LNCaP clone FGC (cell line): ENCODE results near the gene MIEF2.
"Not testable (repeated sequence)": the region's sequence is repeated elsewhere in the genome, so short reads cannot be mapped to it uniquely, and the experiment has no call there.

Experiments used
- DNase-seq: peaks from one replicate; pipeline ENCODE4 v3.0.0-alpha.2; 2011; ENCODE audit warnings: low read depth
- H3K4me3 ChIP-seq: 2 replicates; pipeline ENCODE4 v1.5.1; 2011; ENCODE audit warnings: mild to moderate bottlenecking, low read depth, low read length, control low read depth
- TF ChIP-seq, protein P1 (sequence below): IDR thresholded peaks from 2 replicates; pipeline ENCODE4 v1.5.1; 2012; ENCODE audit warnings: mild to moderate bottlenecking; ENCODE audit not compliant: control insufficient read depth, insufficient read depth; ENCODE audit errors: extremely low read depth

MIEF2 gene

DNA sequence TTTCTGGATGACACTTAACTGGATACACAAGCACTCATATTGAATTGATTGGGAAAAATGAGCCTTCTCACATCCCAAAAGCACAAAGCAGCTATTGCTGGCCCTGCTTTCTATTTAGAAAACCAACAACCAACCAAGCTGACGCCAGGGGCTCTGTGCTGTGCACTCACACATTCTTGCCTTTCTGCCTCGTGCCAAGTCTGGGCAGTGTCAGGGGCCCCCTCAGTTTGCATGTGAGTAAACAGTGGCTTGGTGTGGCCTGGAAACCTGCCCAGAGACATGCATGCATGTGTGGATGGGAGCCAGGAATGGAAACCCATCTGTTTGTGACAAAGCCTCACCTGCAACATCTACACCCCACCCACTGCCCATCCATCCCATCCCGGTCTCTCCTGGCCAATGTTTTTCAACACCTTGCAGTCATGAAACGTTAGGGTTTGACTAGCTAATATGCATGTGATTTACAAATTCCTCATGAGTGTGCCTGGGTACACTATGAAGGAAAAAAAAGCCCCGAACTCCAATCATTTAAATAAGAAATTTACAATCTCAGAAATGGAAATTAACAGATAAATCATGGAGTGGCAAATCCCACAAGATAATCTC lies 20.4 kb downstream of the MIEF2 start:
- no peak for DNase-seq
- no peak overlapping the region for H3K4me3 ChIP-seq
- TF ChIP-seq, protein P1, sequence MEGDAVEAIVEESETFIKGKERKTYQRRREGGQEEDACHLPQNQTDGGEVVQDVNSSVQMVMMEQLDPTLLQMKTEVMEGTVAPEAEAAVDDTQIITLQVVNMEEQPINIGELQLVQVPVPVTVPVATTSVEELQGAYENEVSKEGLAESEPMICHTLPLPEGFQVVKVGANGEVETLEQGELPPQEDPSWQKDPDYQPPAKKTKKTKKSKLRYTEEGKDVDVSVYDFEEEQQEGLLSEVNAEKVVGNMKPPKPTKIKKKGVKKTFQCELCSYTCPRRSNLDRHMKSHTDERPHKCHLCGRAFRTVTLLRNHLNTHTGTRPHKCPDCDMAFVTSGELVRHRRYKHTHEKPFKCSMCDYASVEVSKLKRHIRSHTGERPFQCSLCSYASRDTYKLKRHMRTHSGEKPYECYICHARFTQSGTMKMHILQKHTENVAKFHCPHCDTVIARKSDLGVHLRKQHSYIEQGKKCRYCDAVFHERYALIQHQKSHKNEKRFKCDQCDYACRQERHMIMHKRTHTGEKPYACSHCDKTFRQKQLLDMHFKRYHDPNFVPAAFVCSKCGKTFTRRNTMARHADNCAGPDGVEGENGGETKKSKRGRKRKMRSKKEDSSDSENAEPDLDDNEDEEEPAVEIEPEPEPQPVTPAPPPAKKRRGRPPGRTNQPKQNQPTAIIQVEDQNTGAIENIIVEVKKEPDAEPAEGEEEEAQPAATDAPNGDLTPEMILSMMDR = no peak

DNA sequence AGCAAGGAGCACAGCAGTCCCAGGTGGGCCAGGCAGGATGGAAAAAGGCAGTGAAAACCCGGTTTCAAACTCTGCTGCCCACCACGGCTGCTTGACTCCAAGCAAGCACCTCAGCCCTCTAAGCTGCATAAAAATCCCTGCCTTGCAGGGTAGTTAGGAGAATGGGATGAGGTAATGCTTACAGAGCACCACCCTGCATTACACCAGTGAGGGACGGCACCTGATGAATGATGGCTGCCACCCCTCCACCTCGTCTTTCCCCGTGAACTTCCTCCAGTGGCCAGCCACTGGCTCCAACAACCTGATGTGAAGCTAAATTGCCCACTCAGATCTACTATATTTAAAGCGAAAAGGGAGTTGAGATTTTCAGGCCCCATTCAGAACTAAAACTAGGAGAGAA lies 21.3 kb downstream of the MIEF2 start:
- TF ChIP-seq, protein P1 = no peak
- no peak for DNase-seq
- no peak overlapping the region for H3K4me3 ChIP-seq

DNA sequence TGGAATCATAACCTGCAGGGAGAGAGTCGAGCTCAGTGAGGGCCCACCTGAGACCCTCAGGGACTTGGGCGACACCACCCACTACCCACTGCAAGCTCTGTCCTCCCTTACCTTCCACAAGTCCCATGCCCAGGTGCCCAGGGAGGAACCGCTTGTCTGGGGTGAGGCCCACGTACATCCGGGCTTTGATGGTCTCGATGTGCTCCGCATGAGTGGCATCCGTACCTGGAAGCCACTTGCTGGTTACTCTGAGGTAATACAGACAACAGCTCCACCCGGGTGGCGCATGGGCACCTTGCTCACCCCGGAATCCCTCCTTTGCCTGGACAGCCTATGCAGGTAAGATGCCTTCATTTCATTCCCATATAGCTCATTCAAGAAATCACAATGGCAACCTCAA lies 24.8 kb downstream of the MIEF2 start:
- TF ChIP-seq, protein P1 = no peak
- DNase-seq = no peak
- H3K4me3 ChIP-seq = no peak overlapping the region

DNA sequence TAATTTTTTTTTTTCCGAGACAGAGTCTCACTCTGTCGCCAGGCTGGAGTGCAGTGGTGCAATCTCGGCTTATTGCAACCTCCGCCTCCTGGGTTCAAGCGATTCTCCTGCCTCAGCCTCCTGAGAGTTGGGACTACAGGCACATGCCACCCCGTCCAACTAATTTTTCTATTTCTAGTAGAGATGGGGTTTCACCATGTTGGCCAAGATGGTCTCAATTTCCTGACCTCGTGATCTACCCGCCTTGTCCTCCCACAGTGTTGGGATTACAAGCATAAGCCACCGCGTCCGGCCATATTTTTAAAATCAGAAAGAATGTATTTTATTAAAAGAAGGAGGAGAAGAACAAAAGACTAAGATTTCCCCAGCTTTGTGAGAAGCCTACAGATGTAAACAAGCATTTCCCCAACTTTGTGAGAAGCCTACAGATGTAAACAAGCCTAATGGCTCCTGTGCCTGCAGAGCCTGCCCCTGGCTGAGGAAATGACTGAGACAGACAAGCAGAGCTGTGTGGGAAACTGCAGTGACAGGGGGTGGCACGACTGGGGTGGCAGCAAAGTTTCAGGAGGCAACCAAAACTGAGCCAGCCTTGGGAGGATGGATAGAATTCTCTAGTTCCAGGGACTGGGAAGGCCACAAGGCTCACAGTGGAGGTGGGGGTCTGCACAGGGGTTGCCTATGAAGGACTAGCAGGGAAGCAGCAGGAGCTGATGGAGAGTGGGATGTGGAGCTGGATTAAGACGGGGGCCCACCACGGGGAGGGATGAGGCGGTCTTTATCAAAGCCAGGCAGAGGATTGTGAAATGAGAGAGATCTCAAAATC lies 31.5 kb downstream of the MIEF2 start:
- TF ChIP-seq, protein P1 = no peak
- no peak for DNase-seq
- no peak overlapping the region for H3K4me3 ChIP-seq

DNA sequence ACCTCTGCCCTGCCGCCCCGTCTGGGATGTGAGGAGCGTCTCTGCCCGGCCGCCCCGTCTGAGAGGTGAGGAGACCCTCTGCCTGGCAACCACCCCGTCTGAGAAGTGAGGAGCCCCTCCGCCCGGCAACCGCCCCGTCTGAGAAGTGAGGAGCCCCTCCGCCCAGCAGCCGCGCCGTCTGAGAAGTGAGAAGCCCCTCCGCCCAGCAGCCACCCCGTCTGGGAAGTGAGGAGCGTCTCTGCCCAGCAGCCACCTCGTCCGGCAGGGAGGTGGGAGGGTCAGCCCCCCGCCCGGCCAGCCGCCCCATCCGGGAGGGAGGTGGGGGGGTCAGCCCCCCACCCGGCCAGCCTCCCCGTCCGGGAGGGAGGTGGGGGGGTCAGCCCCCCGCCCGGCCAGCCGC lies 37.6 kb downstream of the MIEF2 start:
- not testable (repeated sequence) for H3K4me3 ChIP-seq, DNase-seq

DNA sequence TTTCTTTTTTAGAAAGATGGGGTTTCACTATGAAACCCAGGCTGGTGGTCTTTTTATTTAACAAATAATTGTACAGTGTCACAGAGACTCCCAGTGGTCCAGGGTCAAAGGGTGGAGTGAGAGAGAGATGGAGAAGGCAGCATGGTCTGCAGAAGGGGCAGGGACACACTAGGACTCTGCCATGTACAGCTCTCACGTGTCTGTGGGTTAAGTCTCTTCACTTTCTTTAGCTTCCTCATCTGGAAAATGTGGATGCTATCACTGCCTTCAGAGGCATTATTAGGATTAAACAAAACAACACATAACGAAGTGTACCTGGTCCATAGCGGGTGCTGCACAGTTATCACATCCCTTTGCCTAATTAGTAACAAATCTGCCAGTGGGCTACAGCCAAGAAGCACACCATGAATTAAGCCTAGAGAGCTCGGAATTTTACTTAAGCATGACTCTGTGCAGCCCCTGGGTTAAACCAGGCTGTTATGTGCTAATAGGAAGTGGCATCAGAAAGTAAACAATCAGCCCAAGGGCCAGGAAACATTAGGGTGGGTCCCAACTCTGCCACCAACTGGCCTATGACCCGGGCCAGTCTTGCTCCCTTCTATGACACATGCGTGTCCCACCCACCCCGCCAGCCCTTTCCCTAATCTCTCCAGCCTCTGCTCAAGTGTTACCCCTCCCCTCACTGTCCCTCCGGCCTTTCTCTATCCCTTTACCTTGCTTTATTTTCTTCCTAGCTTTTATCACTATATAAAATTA lies 40.4 kb downstream of the MIEF2 start:
- TF ChIP-seq, protein P1 = no peak
- DNase-seq = no peak
- H3K4me3 ChIP-seq = no peak overlapping the region

DNA sequence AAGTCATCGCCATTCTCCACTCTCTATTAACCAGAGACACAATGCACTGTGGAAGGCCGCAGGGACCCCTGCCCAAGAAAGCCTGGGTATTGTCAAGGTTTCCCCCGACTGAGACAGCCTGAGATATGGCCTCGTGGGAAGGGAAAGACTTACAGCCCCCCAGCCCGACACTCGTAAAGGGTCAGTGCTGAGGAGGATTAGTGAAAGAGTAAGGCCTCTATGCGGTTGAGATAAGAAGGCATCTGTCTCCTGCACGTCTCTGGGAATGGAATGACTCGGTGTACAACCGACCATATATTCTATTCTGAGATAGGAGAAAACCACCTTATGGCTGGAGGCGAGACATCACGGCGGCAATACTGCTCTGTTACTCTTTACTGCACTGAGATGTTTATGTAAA lies 42.7 kb downstream of the MIEF2 start:
- DNase-seq, H3K4me3 ChIP-seq: not testable (repeated sequence)
